GM21447 (cell line): ENCODE results near the gene NBR1.
"Not testable (repeated sequence)": the region's sequence is repeated elsewhere in the genome, so short reads cannot be mapped to it uniquely, and the experiment has no call there.

ENCODE experiments used
- ATAC-seq: cut with Tn5 transposase; IDR thresholded peaks from one replicate; pipeline ENCODE4 v1.9.1; 2021; ENCODE audit not compliant: unreplicated experiment

Gene NBR1

GRCh38 chr17:43155666-43156065 is 15.3 kb upstream of the NBR1 start:
- ATAC-seq = no peak

DNA sequence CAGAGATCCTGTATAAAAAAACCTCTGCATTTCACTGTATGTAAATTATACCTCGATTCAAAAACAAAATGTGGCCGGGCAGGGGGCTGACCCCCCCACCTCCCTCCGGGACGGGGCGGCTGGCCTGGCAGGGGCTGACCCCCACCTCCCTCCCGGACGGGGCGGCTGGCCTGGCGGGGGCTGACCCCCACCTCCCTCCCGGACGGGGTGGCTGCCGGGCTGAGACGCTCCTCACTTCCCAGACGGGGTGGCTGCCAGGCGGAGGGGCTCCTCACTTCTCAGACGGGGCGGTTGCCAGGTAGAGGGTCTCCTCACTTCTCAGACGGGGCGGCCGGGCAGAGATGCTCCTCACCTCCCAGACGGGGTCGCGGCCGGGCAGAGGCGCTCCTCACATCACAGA is 11.8 kb upstream of the NBR1 start:
- ATAC-seq = not testable (repeated sequence)

DNA sequence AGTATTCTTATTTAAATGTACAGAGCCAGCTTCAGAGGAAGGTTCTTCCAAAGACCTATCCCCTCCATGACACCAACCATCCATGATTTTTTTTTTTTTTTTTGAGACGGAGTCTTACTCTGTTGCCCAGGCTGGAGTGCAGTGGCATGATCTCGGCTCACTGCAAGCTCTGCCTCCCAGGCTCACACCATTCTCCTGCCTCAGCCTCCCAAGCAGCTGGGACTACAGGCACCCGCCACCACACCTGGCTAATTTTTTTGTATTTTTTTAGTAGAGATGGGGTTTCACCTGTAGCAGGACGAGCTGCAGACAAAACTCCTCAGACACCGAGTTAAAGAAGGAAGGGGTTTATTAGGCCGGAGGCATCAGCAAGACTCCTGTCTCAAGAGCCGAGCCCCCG is 11.1 kb upstream of the NBR1 start:
- ATAC-seq = not testable (repeated sequence)

GRCh38 chr17:43165971-43166370 is 5.0 kb upstream of the NBR1 start:
- not testable (repeated sequence) for ATAC-seq

- peak; percentile 12 for ATAC-seq
Measured at GRCh38 chr17:43169561-43170139, 1.4 kb upstream of the NBR1 start.

GRCh38 chr17:43170140-43170765 is 761 bp upstream of the NBR1 start:
- ATAC-seq = peak; percentile 59

- ATAC-seq = no peak
Measured at GRCh38 chr17:43171586-43172487, 823 bp downstream of the NBR1 start.

GRCh38 chr17:43175213-43176118 is 4.5 kb downstream of the NBR1 start:
- no peak for ATAC-seq

DNA sequence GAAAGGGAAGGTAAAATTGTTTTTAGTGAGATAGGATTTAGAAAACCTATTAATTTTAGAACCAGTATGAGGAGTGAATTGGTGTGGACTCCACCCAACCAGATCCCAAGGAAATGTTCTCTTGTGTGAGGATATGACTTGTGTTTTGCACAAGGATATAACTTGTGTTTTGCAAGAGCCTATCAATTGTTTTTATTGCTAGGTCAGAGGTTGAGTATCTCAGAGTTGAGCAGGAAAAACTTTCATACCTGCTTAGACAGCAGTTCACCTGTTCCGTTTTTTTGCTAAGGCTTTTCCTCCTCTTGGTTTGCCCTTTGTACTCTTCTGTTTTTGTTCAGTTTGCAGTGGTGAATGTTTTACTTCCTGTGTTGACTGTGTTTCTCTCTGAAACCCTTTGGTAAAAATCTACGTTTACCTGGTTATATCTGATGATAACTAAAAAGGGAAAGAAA is 5.1 kb downstream of the NBR1 start:
- ATAC-seq = no peak

DNA sequence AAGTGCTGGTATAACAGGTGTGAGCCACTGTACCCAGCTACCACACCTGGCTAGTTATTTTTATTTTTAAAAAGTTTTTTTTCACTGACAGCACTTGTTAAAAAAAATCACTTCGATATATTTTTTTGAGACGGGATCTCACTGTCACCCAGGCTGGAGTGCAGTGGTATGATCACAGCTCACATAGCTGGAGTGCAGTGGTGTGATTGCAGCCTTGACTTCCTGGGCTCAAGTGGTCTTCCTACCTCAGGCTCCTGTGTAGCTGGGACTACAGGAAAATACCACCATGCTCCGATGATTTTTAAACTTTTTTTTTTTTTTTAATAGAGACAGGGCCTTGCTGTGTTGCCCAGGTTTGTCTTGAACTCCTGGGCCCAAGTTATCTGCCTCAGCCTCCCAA is 12.9 kb downstream of the NBR1 start:
- no peak for ATAC-seq

- ATAC-seq = not testable (repeated sequence)
Measured at GRCh38 chr17:43186656-43187055, 15.6 kb downstream of the NBR1 start.

DNA sequence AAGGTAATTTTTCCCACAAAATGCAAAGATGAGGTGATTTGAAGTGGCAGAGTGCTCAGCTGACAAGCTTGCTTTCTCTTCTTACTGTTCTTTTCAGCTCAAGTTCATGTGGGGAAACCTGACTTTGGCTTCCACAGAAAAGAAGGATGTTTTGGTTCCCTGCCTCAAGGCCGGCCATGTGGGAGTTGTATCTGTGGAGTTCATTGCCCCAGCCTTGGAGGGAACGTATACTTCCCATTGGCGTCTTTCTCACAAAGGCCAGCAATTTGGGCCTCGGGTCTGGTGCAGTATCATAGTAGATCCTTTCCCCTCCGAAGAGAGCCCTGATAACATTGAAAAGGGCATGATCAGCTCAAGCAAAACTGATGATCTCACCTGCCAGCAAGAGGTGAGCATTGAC is 22.2 kb downstream of the NBR1 start:
- no peak for ATAC-seq

GRCh38 chr17:43199633-43200032 is 28.6 kb downstream of the NBR1 start:
- no peak for ATAC-seq

DNA sequence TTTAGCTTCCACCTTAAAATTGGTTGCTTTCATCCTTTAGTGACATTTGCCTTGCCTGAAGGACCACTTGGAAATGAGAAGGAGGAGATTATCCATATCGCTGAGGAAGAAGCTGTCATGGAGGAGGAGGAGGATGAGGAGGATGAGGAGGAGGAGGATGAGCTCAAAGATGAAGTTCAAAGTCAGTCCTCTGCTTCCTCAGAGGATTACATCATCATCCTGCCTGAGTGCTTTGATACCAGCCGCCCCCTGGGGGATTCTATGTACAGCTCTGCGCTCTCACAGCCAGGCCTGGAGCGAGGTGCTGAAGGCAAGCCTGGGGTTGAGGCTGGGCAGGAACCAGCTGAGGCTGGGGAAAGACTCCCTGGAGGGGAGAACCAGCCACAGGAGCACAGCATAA is 29.1 kb downstream of the NBR1 start:
- no peak for ATAC-seq

DNA sequence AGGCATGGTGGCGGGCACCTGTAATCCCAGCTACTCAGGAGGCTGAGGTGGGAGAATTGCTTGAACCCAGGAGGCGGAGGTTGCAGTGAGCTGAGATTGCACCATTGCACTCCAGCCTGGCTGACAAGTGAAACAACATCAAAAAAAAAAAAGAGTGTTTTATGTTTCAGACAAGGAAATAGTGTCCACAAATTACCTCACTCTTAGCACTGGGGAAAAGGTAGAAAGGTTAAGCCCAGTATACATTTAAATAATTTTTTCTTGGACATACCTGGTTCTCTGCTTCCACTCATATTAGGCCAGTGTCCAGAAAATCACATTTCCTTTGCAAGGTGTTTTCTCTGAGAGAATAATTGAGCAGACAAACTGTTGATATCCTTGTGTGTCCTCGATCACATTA is 32.0 kb downstream of the NBR1 start:
- ATAC-seq = not testable (repeated sequence)

- no peak for ATAC-seq
Measured at GRCh38 chr17:43210576-43210975, 39.6 kb downstream of the NBR1 start.

DNA sequence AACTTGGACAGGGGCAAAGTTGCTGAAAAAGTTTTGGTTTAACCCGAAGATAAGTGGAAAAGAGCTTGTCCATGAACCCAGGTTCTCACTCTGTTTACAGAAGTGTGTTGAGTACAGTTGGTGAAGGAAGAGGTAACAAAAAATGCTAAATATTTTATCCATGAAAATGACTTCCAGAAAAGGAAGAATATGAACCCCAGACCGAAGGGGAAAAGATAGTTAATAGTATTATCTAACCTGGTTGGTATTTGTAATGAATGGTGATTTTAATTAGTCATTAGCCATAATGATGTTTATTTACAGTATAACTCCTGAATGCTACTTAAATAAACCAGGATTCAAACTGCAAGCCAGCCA is 40.1 kb downstream of the NBR1 start:
- ATAC-seq = no peak

DNA sequence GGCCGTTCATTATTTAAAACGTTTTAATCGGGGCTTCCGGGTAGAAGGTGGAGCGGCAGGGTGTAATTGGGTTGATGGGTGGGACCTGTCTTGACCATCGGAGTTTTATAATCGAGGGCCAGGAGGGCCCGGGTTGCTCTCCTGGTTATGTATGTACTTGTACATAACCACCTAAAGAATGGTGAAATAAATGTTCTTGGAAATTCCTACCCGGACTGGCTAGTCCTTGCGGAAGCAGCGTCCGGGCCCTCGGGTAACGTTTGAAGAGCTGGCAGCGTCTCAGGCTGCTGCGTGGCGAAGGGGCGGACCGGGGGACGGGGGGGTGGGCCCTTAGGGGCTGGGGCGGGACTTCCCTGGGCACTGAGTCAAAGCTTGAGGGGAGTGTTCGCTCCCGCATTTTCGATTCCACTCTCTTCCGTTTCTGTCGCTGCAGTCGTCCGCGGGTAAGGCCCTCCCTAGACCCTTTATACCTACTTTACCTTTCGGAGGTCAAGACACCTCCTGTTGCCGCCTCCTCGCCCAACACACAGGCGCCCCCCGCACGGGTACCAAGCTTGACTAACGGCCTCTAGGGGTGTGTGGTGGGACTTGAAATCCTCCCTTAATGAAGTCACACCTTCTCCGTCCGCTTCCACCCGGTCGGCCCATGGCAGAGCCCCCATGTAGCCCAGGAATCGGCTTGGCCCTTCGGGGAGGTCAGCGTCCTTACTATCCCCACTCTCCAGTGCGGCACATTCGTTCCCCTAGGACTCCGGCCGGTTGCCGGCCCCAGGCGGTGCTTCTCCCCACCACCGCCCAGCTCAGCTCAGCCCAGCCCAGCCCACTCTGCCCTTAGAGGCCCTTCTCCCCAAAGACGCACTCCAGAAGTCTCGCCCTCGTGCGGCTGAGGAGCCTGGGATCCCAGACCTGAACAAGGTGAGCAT is 40.7 kb downstream of the NBR1 start, which contains the start of gene TMEM106A:
TMEM106A (plus strand) TSS at position 396 of the 923 bp plus-strand sequence. CDS start 1,167 bp downstream, outside the sequence.
- peak; percentile 68 for ATAC-seq

- peak; percentile 45 for ATAC-seq
Measured at GRCh38 chr17:43212641-43213490, 41.9 kb downstream of the NBR1 start.
